K562 (cell line): ENCODE data around the gene PTK6. TPM values are rescaled to one million over a fixed set of nuclear protein-coding genes. Genes with fewer than 3 reads are reported as not detected.

Source experiments
- ATAC-seq: fragments of 200-7000 bp; cut with Tn5 transposase; 3 replicates; pipeline ENCODE4 v1.9.1; 2020; ENCODE audit warnings: moderate library complexity
- BruUV-seq: library from RNA; stranded (reverse); fragments of 400-500 nt; replicated peaks from 2 replicates; lab custom pipeline; 2021; lab: Mats Ljungman, UMichigan
- CTCF ChIA-PET: fragments of 300-600 bp; formaldehyde crosslinking; extraction: SDS; loops from one replicate; lab custom pipeline; 2021; ENCODE audit warnings: low intra/inter-chr PET ratio; lab: Yijun Ruan, JAX
- POLR2A ChIA-PET: fragments of 300-600, 350-650 bp; sonication (Branson Sonifier 250); formaldehyde crosslinking; extraction: SDS; loops from one replicate; lab custom pipeline; 2021; ENCODE audit warnings: antibody characterized with exemption, inconsistent platforms; lab: Yijun Ruan, JAX
- DNase-seq, 4 experiments: peaks; one replicate each; pipeline versions ENCODE4 v3.0.0 to v3.0.0-alpha.2; 2011 to 2018; ENCODE audit warnings: low spot score in 3 of 4, mixed read lengths in 3 of 4; ENCODE audit errors: extremely low read depth in 1 of 4
- FAIRE-seq: peaks from 2 replicates; lab custom pipeline; 2011; peaks lifted over from hg19 to GRCh38; lab: Jason Lieb, UNC
- H2AFZ ChIP-seq: 2 replicates; pipeline ENCODE4 v1.6.0; 2011; ENCODE audit warnings: low read depth, low read length, control low read depth, inconsistent platforms
- H3K27ac ChIP-seq: fragments of 200-600 bp; 3 replicates; pipeline ENCODE4 v1.8.0; 2011; ENCODE audit warnings: low read depth, mild to moderate bottlenecking, control low read depth, inconsistent platforms, low read length, moderate library complexity, mixed read lengths; ENCODE audit errors: extremely low read depth
- H3K27me3 ChIP-seq, 2 experiments: fragments of 300-600 bp in 1 of 2; 2 replicates in 1 of 2; 3 replicates in 1 of 2; pipeline versions ENCODE4 v1.6.0 to v1.8.0; 2011; ENCODE audit warnings: inconsistent platforms in 2 of 2, low read length in 2 of 2, mild to moderate bottlenecking in 1 of 2, mixed read lengths in 1 of 2, moderate library complexity in 1 of 2; ENCODE audit not compliant: control insufficient read depth in 2 of 2, insufficient read depth in 2 of 2
- H3K36me3 ChIP-seq: fragments of 300-600 bp; 3 replicates; pipeline ENCODE4 v1.8.0; 2011; ENCODE audit warnings: mild to moderate bottlenecking, low read length, inconsistent platforms; ENCODE audit not compliant: control insufficient read depth, insufficient read depth
- H3K4me1 ChIP-seq, 2 experiments: fragments of 200-600 bp in 1 of 2; replicated peaks in 1 of 2; 2 replicates in 1 of 2; 3 replicates in 1 of 2; pipeline versions ENCODE4 v1.5.1 to v1.8.0; 2011; ENCODE audit warnings: inconsistent platforms in 2 of 2, low read length in 2 of 2, mild to moderate bottlenecking in 1 of 2, mixed read lengths in 1 of 2, moderate library complexity in 1 of 2; ENCODE audit not compliant: control insufficient read depth in 2 of 2, insufficient read depth in 2 of 2
- H3K4me2 ChIP-seq: 2 replicates; pipeline ENCODE4 v1.6.1; 2011; ENCODE audit warnings: low read length, control low read depth, inconsistent platforms, mixed read lengths; ENCODE audit not compliant: insufficient read depth
- H3K4me3 ChIP-seq: fragments of 200-600 bp; sonication (generic), shearing (Covaris generic); 2 replicates; pipeline ENCODE4 v1.5.1; 2016; ENCODE audit warnings: control low read depth, inconsistent platforms
- H3K79me2 ChIP-seq: fragments of 200-600 bp; 3 replicates; pipeline ENCODE4 v1.8.0; 2011; ENCODE audit warnings: low read length, inconsistent platforms; ENCODE audit not compliant: control insufficient read depth, insufficient read depth
- H3K9ac ChIP-seq, 2 experiments: 2 replicates each; pipeline versions ENCODE4 v1.6.0 to v1.6.1; 2011; ENCODE audit warnings: low read depth in 2 of 2, low read length in 2 of 2, control low read depth in 1 of 2, inconsistent platforms in 1 of 2, mild to moderate bottlenecking in 1 of 2, mixed read lengths in 1 of 2; ENCODE audit not compliant: insufficient read depth in 1 of 2
- H3K9me1 ChIP-seq: one replicate; pipeline ENCODE4 v1.6.0; 2011; ENCODE audit warnings: inconsistent platforms, mild to moderate bottlenecking, low read length, moderate library complexity; ENCODE audit not compliant: control insufficient read depth, insufficient read depth
- H3K9me3 ChIP-seq: replicated peaks from 2 replicates; pipeline ENCODE4 v1.5.1; 2011; ENCODE audit warnings: low read depth, low read length, inconsistent platforms; ENCODE audit not compliant: control insufficient read depth, insufficient read depth
- H4K20me1 ChIP-seq: replicated peaks from 2 replicates; pipeline ENCODE4 v1.6.1; 2011; ENCODE audit warnings: low read length, inconsistent platforms, mixed read lengths; ENCODE audit not compliant: control insufficient read depth, insufficient read depth
- AFF4 ChIP-seq: sonication (generic); formaldehyde crosslinking; IDR thresholded peaks from 2 replicates; pipeline ENCODE4 v1.8.0; 2023; ENCODE audit warnings: mild to moderate bottlenecking, missing genetic modification reagents
- BHLHE40 ChIP-seq: IDR thresholded peaks from 2 replicates; pipeline ENCODE4 v1.6.1; 2011; ENCODE audit warnings: low read length, improper control_type of control experiment
- EP400 ChIP-seq: fragments of 450-650 bp; IDR thresholded peaks from 2 replicates; pipeline ENCODE4 v1.6.1; 2017; ENCODE audit warnings: antibody characterized with exemption, mild to moderate bottlenecking, moderate library complexity
- ETS2 ChIP-seq: IDR thresholded peaks from 2 replicates; pipeline ENCODE4 v1.6.1; 2016; ENCODE audit warnings: borderline replicate concordance, missing genetic modification characterization, mild to moderate bottlenecking, moderate library complexity, missing compliant biosample characterization; ENCODE audit not compliant: poor library complexity, severe bottlenecking
- HNRNPL ChIP-seq: fragments of 200-400 bp; formaldehyde crosslinking; IDR thresholded peaks from 2 replicates; pipeline ENCODE4 v1.6.1; 2017; ENCODE audit warnings: low read depth, mild to moderate bottlenecking, low read length
- MBD2 ChIP-seq: sonication (generic); IDR thresholded peaks from 2 replicates; pipeline ENCODE4 v1.6.1; 2016; ENCODE audit warnings: low read depth, borderline replicate concordance
- NR1H2 ChIP-seq: sonication (generic); formaldehyde crosslinking; IDR thresholded peaks from 2 replicates; pipeline ENCODE4 v1.4.0; 2020; ENCODE audit warnings: mild to moderate bottlenecking, missing genetic modification reagents
- RBM22 ChIP-seq: fragments of 200-400 bp; formaldehyde crosslinking; IDR thresholded peaks from 2 replicates; pipeline ENCODE4 v1.6.1; 2018; ENCODE audit warnings: low read length, low read depth; ENCODE audit not compliant: poor library complexity, severe bottlenecking
- RHOXF2B ChIP-seq: fragments of 250-450 bp; sonication (Bioruptor Pico); conservative IDR thresholded peaks from 2 replicates; pipeline ENCODE4 v1.5.1; 2021
- SMAD3 ChIP-seq: fragments of 450-650 bp; formaldehyde crosslinking; conservative IDR thresholded peaks from 2 replicates; pipeline ENCODE4 v1.4.0; 2020; ENCODE audit warnings: mild to moderate bottlenecking
- TARDBP ChIP-seq: fragments of 450-650 bp; IDR thresholded peaks from 2 replicates; pipeline ENCODE4 v1.6.1; 2016
- VEZF1 ChIP-seq: fragments of 200-800 bp; sonication (Bioruptor generic); IDR thresholded peaks from 2 replicates; pipeline ENCODE4 v1.6.1; 2017; ENCODE audit warnings: missing genetic modification characterization, missing compliant biosample characterization
- ZNF511 ChIP-seq: sonication (generic); formaldehyde crosslinking; IDR thresholded peaks from 2 replicates; pipeline ENCODE4 v1.8.0; 2022; ENCODE audit warnings: mild to moderate bottlenecking, missing genetic modification reagents
- ZNF639 ChIP-seq, 2 experiments: fragments of 200-800 bp in 1 of 2; sonication (Bioruptor generic) in 1 of 2; sonication (generic) in 1 of 2; formaldehyde crosslinking in 1 of 2; IDR thresholded peaks in 1 of 2; conservative IDR thresholded peaks in 1 of 2; 2 replicates each; pipeline versions ENCODE4 v1.5.0 to v1.6.1; 2016 to 2020; ENCODE audit warnings: missing compliant biosample characterization in 1 of 2, missing genetic modification characterization in 1 of 2, missing genetic modification reagents in 1 of 2
- WGBS: fragments of 100-300 bp; shearing (Covaris generic); methylation state at CpG from one replicate; pipeline ENCODE4 v1.1.6; 2016; ENCODE audit warnings: low coverage, mixed read lengths; ENCODE audit not compliant: insufficient coverage; ENCODE audit errors: missing lambda C conversion rate; 5-methylcytosine and 5-hydroxymethylcytosine counted together
- in situ Hi-C: fragments of 300-500 bp; cut with MboI; formaldehyde crosslinking; loops from 4 replicates; pipeline ENCODE4 v1.15.0; 2018; ENCODE audit warnings: inconsistent platforms, mixed read lengths
- intact Hi-C: fragments of 100-400 bp; cut with micrococcal nuclease; formaldehyde crosslinking; loops from 2 replicates; pipeline ENCODE4 v1.14.2; 2022
- polyA plus RNA-seq, 8 experiments: library from polyadenylated mRNA; depleted of rRNA in 4 of 8; stranded (reverse) in 5 of 8; unstranded in 3 of 8; fragments of >200 nt; fragmentation: Nextera tagmentation in 2 of 8; fragmentation: Illumina TruSeq in 1 of 8; extraction: Ambion mirVana in 2 of 8; extraction: Trizol in 1 of 8; gene quantifications; 2 replicates each; pipeline versions ENCODE4 v1.2.1 to v1.2.3, GENCODE V29; 2011 to 2014; ENCODE audit warnings: inconsistent platforms in 1 of 8, missing spikeins in 1 of 8
- total RNA-seq, 7 experiments: library from RNA; depleted of rRNA in 6 of 7; stranded (reverse); fragments of >200 nt in 6 of 7; fragmentation: Illumina TruSeq in 2 of 7; extraction: Trizol in 2 of 7; gene quantifications; 2 replicates each; pipeline versions ENCODE4 v1.2.1 to v1.2.3, GENCODE V29; 2011 to 2021; ENCODE audit warnings: low replicate concordance in 1 of 7

The PTK6 gene
- total and polyA plus RNA-seq, 9 of the 15 experiments (the other 6 are each of a cell fraction or from before 2014, with no cell fraction given) = 0.07 TPM; not detected in 8

GRCh38 chr20:63549019-63549418 is 11.8 kb upstream of the PTK6 start:
- Histone ChIP-seq H3K9me3 (no peaks in the 10 kb centered on the region), H3K4me2 (no peak overlapping the region), H3K27me3 (peaks cover 0 to 36% of the 10 kb centered on the region in 2 experiments; a peak in 4 of 5 replicates), H3K4me3 (no peak overlapping the region), H3K9ac (peak overlapping the region in 1 of 2 experiments; percentile 83; a peak in 1 of 4 replicates), H3K27ac (no peak overlapping the region), H3K79me2 (no peaks in the 10 kb centered on the region), H2AFZ (no peak overlapping the region), H3K9me1 (no peaks in the 10 kb centered on the region), H3K36me3 (no peaks in the 10 kb centered on the region), H3K4me1 (peaks cover 10 to 68% of the 10 kb centered on the region in 2 experiments), H4K20me1 (no peaks in the 10 kb centered on the region)
- intact Hi-C loops = no loop called here
- no peak for FAIRE-seq
- no peak for ATAC-seq
- no TSS peak for BruUV-seq
- peak in 2 of 4 experiments; percentile 55 to 58 for DNase-seq
- in situ Hi-C loops = no loop called here
- 15% methylated on average over 2 of the region's 25 CpGs for WGBS
- ChIA-PET POLR2A (no interaction called here), CTCF (no interaction called here)
- TF ChIP-seq EP400 = no peak
- TF ChIP-seq ETS2 = no peak
- no peak for TF ChIP-seq RHOXF2B (CRISPR knock-in tag)
- TF ChIP-seq TARDBP = no peak
- TF ChIP-seq NR1H2 (CRISPR knock-in tag) = no peak
- peak; percentile 46; the same call in 1 of the 2 replicates for TF ChIP-seq BHLHE40
- no peak for TF ChIP-seq RBM22
- TF ChIP-seq ZNF639 (CRISPR knock-in tag; conservative IDR thresholded peaks at IDR 0.05 in 1 of 2, IDR thresholded peaks at IDR 0.05 in 1 of 2) = no peak
- TF ChIP-seq MBD2 = no peak
- no peak for TF ChIP-seq SMAD3
- TF ChIP-seq AFF4 (CRISPR knock-in tag) = no peak
- TF ChIP-seq HNRNPL = no peak
- no peak for TF ChIP-seq ZNF511 (CRISPR knock-in tag)
- TF ChIP-seq VEZF1 (CRISPR knock-in tag) = peak; percentile 64
